Activated CD4-positive, alpha-beta memory T cell treated with anti-CD3 and anti-CD28 coated beads, Interleukin-2, amount 10 ng/mL, durations not matched to agents 7 days and 5 days (primary cell): ENCODE data around the gene KIF21B. TPM values are rescaled to one million over a fixed set of nuclear protein-coding genes. Genes with fewer than 3 reads are reported as not detected.

Experiments used
- CTCF ChIA-PET: fragments of 350-600 bp; sonication (Branson Sonifier 250); formaldehyde crosslinking; loops from one replicate; lab custom pipeline; 2021; ENCODE audit warnings: antibody characterized with exemption, inconsistent platforms; lab: Charles Lee
- POLR2A ChIA-PET: fragments of 350-600 bp; sonication (Branson Sonifier 250); formaldehyde crosslinking; loops from one replicate; lab custom pipeline; 2021; ENCODE audit warnings: antibody characterized with exemption; lab: Charles Lee
- DNase-seq: peaks from one replicate; pipeline ENCODE4 v3.0.0-alpha.2; 2020
- H3K27ac Mint-ChIP-seq: one replicate; pipeline ENCODE4 v1.8.0; 2021; ENCODE audit warnings: mild to moderate bottlenecking, mixed read lengths
- H3K27me3 Mint-ChIP-seq: one replicate; pipeline ENCODE4 v1.8.0; 2021; ENCODE audit warnings: mixed read lengths
- H3K36me3 Mint-ChIP-seq: one replicate; pipeline ENCODE4 v1.8.0; 2021; ENCODE audit warnings: low read depth, mixed read lengths
- H3K4me1 Mint-ChIP-seq: one replicate; pipeline ENCODE4 v1.8.0; 2021; ENCODE audit warnings: mixed read lengths
- H3K4me3 Mint-ChIP-seq: one replicate; pipeline ENCODE4 v1.8.0; 2021; ENCODE audit warnings: mild to moderate bottlenecking, mixed read lengths
- H3K9me3 Mint-ChIP-seq: one replicate; pipeline ENCODE4 v1.8.0; 2021; ENCODE audit warnings: mixed read lengths
- total RNA-seq, 2 experiments: library from RNA; stranded (reverse); gene quantifications; one replicate each; pipeline ENCODE4 v1.2.3, GENCODE V29; 2021

The KIF21B gene, protein sequence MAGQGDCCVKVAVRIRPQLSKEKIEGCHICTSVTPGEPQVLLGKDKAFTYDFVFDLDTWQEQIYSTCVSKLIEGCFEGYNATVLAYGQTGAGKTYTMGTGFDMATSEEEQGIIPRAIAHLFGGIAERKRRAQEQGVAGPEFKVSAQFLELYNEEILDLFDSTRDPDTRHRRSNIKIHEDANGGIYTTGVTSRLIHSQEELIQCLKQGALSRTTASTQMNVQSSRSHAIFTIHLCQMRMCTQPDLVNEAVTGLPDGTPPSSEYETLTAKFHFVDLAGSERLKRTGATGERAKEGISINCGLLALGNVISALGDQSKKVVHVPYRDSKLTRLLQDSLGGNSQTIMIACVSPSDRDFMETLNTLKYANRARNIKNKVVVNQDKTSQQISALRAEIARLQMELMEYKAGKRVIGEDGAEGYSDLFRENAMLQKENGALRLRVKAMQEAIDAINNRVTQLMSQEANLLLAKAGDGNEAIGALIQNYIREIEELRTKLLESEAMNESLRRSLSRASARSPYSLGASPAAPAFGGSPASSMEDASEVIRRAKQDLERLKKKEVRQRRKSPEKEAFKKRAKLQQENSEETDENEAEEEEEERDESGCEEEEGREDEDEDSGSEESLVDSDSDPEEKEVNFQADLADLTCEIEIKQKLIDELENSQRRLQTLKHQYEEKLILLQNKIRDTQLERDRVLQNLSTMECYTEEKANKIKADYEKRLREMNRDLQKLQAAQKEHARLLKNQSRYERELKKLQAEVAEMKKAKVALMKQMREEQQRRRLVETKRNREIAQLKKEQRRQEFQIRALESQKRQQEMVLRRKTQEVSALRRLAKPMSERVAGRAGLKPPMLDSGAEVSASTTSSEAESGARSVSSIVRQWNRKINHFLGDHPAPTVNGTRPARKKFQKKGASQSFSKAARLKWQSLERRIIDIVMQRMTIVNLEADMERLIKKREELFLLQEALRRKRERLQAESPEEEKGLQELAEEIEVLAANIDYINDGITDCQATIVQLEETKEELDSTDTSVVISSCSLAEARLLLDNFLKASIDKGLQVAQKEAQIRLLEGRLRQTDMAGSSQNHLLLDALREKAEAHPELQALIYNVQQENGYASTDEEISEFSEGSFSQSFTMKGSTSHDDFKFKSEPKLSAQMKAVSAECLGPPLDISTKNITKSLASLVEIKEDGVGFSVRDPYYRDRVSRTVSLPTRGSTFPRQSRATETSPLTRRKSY (N-terminal part only)
- total RNA-seq: 100 to 1,000 TPM; 175 to 180 TPM

DNA sequence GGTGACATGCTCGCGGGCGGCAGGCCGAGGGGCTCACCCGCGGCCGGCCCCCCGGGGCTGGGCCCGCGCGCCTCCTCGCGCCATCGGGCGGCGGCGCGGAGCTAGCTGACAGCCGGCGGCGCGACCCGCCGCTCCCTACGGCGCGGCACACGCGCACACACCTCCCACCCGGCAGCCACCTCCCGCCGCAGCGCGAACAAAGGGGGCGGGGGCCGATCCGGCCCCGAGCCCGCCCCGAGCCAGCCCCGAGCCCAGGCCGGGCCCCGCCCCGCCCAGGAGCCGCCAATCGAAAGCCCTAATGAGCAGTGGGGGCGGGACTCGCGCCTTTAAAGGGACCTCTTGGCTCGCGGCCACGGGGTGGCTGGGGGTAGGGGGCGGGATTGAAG lies at the start of gene KIF21B:
Gene KIF21B (minus strand): TSS at position 198 of the 386 bp plus-strand sequence. CDS start 331 bp downstream, outside the sequence.
- no peaks in the 10 kb centered on the region for H3K9me3 Mint-ChIP-seq
- H3K4me3 Mint-ChIP-seq: peak within 1 kb of the TSS; percentile 96
- peak; percentile 94 for DNase-seq
- CTCF ChIA-PET: interaction anchor here (1.0 to 11.8 kb wide), 4 partner anchors 8 to 44 kb away, joined by 3 to 104 read pairs (median 28); no protein-coding TSS in a partner anchor
- peaks cover 73% of the 10 kb centered on the region for H3K4me1 Mint-ChIP-seq
- peaks cover 48% of the 10 kb centered on the region for H3K36me3 Mint-ChIP-seq
- POLR2A ChIA-PET: interaction anchor here (0.6 to 12.9 kb wide), 5 partner anchors 10 to 354 kb away, joined by 3 to 178 read pairs (median 3); partner anchors contain the start of genes DDX59 and TMEM9
- H3K27ac Mint-ChIP-seq: peak within 1 kb of the TSS; percentile 99
- H3K27me3 Mint-ChIP-seq: no peaks in the 10 kb centered on the region

DNA sequence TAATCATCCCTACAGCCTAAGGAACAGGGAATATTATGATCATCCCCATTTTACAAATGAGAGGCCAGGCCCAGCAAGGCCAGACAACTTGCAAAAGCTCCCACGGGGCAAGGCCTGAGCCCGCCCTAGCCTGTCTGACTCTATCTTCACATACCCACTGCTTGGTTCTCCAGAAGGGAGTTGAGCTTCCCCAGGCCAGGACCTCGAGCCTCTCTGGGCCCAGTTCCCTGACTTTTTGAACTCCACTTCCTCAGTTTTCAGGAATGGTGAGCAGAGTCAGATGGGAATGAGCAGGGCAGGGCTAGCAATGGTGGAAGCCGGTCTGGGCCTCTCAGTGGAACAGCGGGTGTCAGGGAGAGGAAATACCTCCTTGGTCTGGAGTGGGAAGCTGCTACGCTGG lies 49.4 kb upstream of the KIF21B start:
- no peaks in the 10 kb centered on the region for H3K4me1 Mint-ChIP-seq
- no peaks in the 10 kb centered on the region for H3K9me3 Mint-ChIP-seq
- no peak overlapping the region for H3K4me3 Mint-ChIP-seq
- no peaks in the 10 kb centered on the region for H3K36me3 Mint-ChIP-seq
- POLR2A ChIA-PET: no interaction called here
- CTCF ChIA-PET: interaction anchor here (1.1 kb wide), 1 partner anchor 101 kb away, joined by 3 read pairs; no protein-coding TSS in a partner anchor
- no peak overlapping the region for H3K27ac Mint-ChIP-seq
- H3K27me3 Mint-ChIP-seq: peaks cover 17% of the 10 kb centered on the region
- no peak for DNase-seq

DNA sequence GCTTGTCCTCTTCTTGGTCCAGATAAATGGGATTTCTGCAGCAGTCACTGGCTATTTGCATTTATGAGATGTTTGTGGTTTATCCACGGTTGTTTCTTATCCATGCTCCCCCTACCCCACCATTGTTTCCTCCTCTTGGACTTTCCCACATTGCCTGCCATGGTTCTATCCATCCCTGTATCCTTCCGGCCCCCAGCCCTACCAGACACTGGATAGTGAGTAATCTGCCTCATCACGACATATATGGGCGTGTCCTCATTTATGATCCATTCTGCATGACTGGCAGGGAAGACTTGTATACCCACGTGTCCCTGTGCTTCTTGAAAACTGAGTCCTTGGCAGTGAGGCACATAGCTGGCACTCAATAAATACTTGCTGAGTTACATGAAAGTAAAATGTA lies 48.6 kb upstream of the KIF21B start:
- no peak for DNase-seq
- Mint-ChIP-seq H3K9me3 (no peaks in the 10 kb centered on the region), H3K4me3 (no peak overlapping the region), H3K36me3 (no peaks in the 10 kb centered on the region), H3K27ac (no peak overlapping the region), H3K4me1 (no peaks in the 10 kb centered on the region), H3K27me3 (peaks cover 17% of the 10 kb centered on the region)
- ChIA-PET CTCF (interaction anchor here (1.1 kb wide), 1 partner anchor 100 kb away, joined by 3 read pairs; no protein-coding TSS in a partner anchor), POLR2A (no interaction called here)

DNA sequence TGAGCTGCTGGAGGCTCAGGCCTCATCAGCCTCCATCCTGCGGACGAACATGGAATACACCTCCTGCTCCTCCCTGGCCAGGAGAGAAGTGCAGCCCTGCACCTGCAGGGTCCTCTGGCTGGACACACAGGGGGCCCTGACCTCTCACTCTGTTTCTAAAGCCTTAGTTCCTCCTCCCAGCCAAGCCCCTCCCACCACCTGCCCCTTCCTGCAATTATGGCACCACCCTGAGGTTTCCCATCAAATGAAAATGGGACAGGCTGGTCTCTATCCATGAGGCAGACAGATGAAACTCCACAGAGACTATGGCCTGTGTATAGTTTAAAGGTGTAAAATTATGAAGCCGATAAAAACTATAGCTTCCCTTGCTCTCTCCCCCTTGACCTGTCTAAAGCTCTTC lies 46.1 kb upstream of the KIF21B start:
- POLR2A ChIA-PET: no interaction called here
- no peak overlapping the region for H3K4me3 Mint-ChIP-seq
- H3K27me3 Mint-ChIP-seq: peaks cover 18% of the 10 kb centered on the region
- no peak for DNase-seq
- CTCF ChIA-PET: no interaction called here
- H3K36me3 Mint-ChIP-seq: no peaks in the 10 kb centered on the region
- no peak overlapping the region for H3K27ac Mint-ChIP-seq
- no peaks in the 10 kb centered on the region for H3K9me3 Mint-ChIP-seq
- H3K4me1 Mint-ChIP-seq: no peaks in the 10 kb centered on the region

DNA sequence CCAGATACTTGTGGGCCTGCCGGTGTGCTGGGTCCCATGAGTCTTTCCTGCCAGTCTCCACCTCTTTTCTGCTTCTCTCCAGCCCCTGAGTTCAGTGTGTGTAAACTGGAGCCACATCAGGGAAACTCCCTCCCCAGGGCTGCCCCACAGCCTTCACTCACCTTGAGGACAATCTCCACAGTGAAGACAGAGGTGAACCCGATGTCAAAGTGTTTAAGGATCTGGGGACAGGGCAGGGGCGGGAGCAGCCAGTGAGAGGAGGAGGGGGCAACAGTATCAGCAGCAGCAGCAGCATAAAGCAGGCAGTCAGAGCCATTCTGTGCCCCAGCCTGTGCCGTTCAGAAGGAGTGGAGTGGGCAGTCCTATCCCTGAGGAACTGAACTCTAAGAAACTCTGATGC lies 45.5 kb upstream of the KIF21B start:
- ChIA-PET POLR2A (no interaction called here), CTCF (no interaction called here)
- Mint-ChIP-seq H3K9me3 (no peaks in the 10 kb centered on the region), H3K4me1 (no peaks in the 10 kb centered on the region), H3K4me3 (no peak overlapping the region), H3K36me3 (no peaks in the 10 kb centered on the region), H3K27ac (no peak overlapping the region), H3K27me3 (peaks cover 21% of the 10 kb centered on the region)
- DNase-seq: no peak

DNA sequence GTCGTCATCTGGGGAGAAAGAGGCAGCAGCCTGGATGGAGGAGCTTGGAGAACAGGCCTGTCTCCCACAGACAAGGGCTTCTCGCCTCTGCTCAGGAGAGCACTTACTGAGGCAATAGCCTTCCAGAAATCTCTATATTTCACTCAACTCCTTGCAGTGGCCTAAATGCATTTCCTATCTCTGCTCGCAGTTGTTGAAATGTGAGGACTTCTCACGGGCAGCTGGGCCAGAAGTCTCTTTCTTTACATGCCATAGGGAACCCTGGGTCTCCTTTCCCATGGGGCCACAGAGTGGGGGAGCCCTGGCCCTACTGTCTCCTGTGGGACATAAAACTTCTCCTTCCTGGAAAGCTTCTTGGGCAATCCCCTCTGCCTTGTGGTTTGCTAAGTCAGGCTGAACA lies 43.5 kb upstream of the KIF21B start:
- Mint-ChIP-seq H3K4me1 (no peaks in the 10 kb centered on the region), H3K4me3 (no peak overlapping the region), H3K9me3 (no peaks in the 10 kb centered on the region), H3K36me3 (no peaks in the 10 kb centered on the region), H3K27ac (no peak overlapping the region), H3K27me3 (peaks cover 22% of the 10 kb centered on the region)
- ChIA-PET CTCF (no interaction called here), POLR2A (interaction anchor here (0.5 kb wide), 1 partner anchor 70 kb away, joined by 3 read pairs; no protein-coding TSS in a partner anchor)
- no peak for DNase-seq

DNA sequence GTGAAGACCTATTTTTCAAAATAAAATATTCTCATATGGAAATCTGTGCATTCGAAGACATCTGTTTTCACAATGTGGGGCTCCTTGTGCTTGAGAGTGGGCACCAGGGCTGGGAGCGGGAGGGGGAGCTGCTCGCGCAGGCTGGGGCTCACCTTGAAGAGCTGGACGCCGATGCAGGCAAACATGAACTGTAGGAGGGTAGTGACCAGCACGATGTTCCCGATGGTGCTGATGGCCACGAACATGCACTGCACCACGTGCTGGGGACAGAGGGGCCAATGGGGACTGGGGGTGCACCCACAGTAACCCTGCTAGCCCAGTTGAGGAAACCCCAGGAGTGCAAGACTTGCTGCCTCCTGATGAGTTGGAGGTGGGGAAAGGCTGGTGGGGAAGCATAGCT lies 42.2 kb upstream of the KIF21B start:
- H3K27me3 Mint-ChIP-seq: peaks cover 17% of the 10 kb centered on the region
- CTCF ChIA-PET: no interaction called here
- H3K9me3 Mint-ChIP-seq: no peaks in the 10 kb centered on the region
- no peak for DNase-seq
- no peak overlapping the region for H3K4me3 Mint-ChIP-seq
- H3K4me1 Mint-ChIP-seq: no peaks in the 10 kb centered on the region
- H3K36me3 Mint-ChIP-seq: no peaks in the 10 kb centered on the region
- POLR2A ChIA-PET: no interaction called here
- no peak overlapping the region for H3K27ac Mint-ChIP-seq

DNA sequence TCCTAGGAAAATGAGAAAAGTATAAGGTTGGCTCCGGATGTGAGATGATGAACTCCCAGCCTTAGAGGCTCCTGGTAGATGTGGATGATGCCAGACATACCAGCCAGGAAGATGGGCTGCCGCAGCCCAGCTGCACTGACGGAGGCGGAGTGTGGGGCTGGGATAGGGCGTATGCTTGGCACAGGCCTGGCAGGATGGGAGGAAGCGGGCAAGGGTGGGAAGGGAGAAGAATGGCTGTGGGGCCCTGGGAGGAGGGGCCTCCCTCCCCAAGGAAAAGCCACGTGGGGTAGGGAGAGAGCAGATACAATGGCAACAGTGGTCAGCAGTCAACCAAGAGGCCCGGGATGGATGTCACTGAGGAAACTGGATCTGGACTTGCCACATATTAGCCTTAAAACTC lies 41.3 kb upstream of the KIF21B start:
- peaks cover 18% of the 10 kb centered on the region for H3K27me3 Mint-ChIP-seq
- CTCF ChIA-PET: interaction anchor here (0.5 to 0.6 kb wide), 2 partner anchors 126 to 161 kb away, joined by 3 to 4 read pairs; no protein-coding TSS in a partner anchor

DNA sequence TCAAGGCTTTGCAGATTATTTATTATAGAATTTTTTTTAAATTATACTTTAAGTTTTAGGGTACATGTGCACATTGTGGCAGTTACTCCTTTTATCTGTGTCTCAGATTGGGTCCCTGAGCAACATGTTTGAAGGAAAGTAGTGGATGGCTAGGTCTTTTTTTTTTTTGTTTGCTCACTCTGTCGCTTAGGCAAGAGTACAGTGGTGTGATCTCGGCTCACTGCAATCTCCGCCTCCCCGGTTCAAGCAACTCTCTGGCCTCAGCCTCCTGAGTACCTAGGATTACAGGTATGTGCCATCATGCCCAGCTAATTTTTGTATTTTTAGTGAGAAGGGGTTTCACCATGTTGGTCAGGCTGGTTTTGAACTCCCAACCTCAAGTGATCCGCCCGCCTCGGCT lies 39.6 kb upstream of the KIF21B start:
- H3K36me3 Mint-ChIP-seq: no peaks in the 10 kb centered on the region
- H3K9me3 Mint-ChIP-seq: no peaks in the 10 kb centered on the region
- no peak overlapping the region for H3K4me3 Mint-ChIP-seq
- no peak overlapping the region for H3K27ac Mint-ChIP-seq
- peaks cover 13% of the 10 kb centered on the region for H3K27me3 Mint-ChIP-seq
- H3K4me1 Mint-ChIP-seq: peaks cover 1% of the 10 kb centered on the region
- POLR2A ChIA-PET: no interaction called here
- CTCF ChIA-PET: no interaction called here
- DNase-seq: no peak

More for the DNA sequence above, 41.3 kb upstream of the KIF21B start:
- no peak for DNase-seq
- Mint-ChIP-seq H3K4me3 (no peak overlapping the region), H3K36me3 (no peaks in the 10 kb centered on the region), H3K9me3 (no peaks in the 10 kb centered on the region), H3K27ac (no peak overlapping the region), H3K4me1 (no peaks in the 10 kb centered on the region)
- POLR2A ChIA-PET: no interaction called here

DNA sequence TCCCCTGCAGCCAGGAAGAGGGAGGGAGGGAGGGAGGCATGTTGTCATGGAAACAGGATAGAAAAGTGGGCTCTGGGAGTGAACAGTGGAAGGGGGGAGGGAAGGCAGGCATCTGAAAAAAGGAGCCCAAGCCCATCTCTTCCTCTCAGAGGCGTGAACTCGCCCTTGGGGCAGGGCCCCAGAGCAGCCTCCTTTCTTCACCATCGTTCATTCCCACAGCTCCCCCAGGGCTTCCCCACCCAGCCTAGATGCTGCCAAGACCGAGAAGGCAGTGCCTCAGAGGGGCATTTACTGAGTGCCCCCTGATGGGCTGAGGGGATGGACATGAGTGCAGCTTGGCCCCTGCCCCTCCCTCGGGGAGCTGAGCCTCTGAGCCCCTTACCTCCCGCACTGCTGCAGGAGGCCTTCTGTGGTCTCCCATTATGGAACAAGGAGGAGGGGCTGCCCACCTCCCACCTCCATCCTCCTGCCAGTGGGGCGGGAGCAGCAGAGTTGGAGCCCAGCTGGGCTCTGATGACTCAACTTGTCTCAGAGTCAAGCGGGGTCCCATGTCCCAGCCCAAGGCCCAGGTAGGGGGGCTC lies 39.1 kb upstream of the KIF21B start:
- no peaks in the 10 kb centered on the region for H3K36me3 Mint-ChIP-seq
- ChIA-PET CTCF (no interaction called here), POLR2A (no interaction called here)
- peaks cover 13% of the 10 kb centered on the region for H3K27me3 Mint-ChIP-seq
- H3K9me3 Mint-ChIP-seq: no peaks in the 10 kb centered on the region
- no peak overlapping the region for H3K27ac Mint-ChIP-seq
- no peak overlapping the region for H3K4me3 Mint-ChIP-seq
- DNase-seq: no peak
- peaks cover 6% of the 10 kb centered on the region for H3K4me1 Mint-ChIP-seq

DNA sequence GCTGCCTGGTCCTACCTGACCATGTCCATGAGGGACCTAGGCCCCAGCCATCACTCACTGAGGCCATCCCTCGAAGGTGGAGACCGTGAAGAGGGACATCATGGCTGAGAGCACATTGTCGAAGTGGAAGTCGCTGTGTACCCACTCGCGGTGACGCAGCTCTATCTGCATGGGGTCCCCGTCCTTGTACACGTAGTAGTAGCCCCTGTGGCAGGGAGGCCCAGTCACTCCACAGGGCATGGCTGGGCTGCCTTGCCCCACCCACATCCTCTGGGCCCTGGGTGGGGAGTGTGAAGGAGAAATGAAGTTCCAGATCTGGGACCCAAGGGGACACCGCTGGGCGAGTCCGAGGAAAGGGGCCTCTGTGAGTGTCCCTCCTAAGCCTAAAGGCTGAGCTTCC lies 38.4 kb upstream of the KIF21B start:
- Mint-ChIP-seq H3K4me3 (no peak overlapping the region), H3K27ac (no peak overlapping the region), H3K27me3 (peaks cover 13% of the 10 kb centered on the region), H3K4me1 (peaks cover 13% of the 10 kb centered on the region), H3K9me3 (no peaks in the 10 kb centered on the region), H3K36me3 (no peaks in the 10 kb centered on the region)
- ChIA-PET POLR2A (no interaction called here), CTCF (no interaction called here)
- no peak for DNase-seq

DNA sequence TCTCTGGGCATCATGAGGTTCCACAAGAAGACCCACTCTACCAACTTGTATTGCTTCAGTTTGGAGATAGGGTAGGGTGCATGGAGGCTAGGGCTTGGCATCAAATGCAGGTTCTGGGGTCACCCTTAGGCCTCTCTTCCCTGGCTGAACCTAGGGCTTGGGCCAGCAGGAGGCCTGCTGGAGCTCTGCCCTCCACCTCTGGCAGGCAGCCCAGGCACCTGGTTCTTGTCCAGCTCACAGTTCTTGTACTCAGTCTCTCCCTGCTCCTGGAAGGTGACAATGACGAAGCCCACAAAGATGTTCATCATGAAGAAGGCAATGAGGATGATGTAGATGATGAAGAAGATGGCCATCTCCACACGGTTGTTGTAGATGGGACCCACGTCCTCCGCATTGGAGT lies 37.5 kb upstream of the KIF21B start:
- no peaks in the 10 kb centered on the region for H3K9me3 Mint-ChIP-seq
- no peak for DNase-seq
- H3K27me3 Mint-ChIP-seq: peaks cover 12% of the 10 kb centered on the region
- no peak overlapping the region for H3K4me3 Mint-ChIP-seq
- H3K36me3 Mint-ChIP-seq: no peaks in the 10 kb centered on the region
- H3K27ac Mint-ChIP-seq: no peak overlapping the region
- peaks cover 17% of the 10 kb centered on the region for H3K4me1 Mint-ChIP-seq
- ChIA-PET POLR2A (no interaction called here), CTCF (no interaction called here)
